Breast epithelium (tissue), 3 donors: Measurements from ENCODE around the gene CD83.

Experiments used
- POLR2A ChIP-seq: fragments of 450-650 bp; IDR thresholded peaks from one replicate; pipeline ENCODE4 v1.6.1; 2016; ENCODE audit warnings: antibody characterized with exemption, mild to moderate bottlenecking, moderate library complexity
- POLR2AphosphoS5 ChIP-seq, 3 donors: sonication (generic); formaldehyde crosslinking; IDR thresholded peaks; one replicate each; pipeline ENCODE4 v1.6.1; 2017; ENCODE audit warnings: antibody characterized with exemption in 3 of 3

- TF ChIP-seq POLR2AphosphoS5 (IDR thresholded peaks at IDR 0.05) (no peak), POLR2A (no peak)
Observed at GRCh38 chr6:14105547-14105946, 12.0 kb upstream of the CD83 start.
